Measurements from ENCODE around the gene CEP164.

DNA sequence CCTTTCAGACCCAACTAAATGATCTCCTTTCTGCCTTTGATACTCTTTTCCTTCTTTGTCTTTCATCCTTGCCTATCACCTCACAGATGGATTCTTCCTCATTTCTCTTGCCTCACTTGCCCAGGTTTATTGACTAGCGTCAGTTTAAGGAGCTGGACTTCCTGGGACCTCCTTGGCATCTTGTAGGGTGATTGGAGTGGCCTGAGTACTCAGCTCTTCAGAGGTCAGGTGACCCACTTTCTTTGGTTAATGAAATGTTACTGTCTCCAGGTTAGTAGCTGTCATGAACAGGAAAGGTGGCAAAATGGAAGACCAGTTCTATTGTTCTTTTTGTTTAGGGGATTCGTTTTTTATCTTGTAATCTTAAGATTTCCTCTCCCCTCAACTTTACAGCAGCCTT is 41.1 kb upstream of the CEP164 start:
- TF ChIP-seq, protein P1, sequence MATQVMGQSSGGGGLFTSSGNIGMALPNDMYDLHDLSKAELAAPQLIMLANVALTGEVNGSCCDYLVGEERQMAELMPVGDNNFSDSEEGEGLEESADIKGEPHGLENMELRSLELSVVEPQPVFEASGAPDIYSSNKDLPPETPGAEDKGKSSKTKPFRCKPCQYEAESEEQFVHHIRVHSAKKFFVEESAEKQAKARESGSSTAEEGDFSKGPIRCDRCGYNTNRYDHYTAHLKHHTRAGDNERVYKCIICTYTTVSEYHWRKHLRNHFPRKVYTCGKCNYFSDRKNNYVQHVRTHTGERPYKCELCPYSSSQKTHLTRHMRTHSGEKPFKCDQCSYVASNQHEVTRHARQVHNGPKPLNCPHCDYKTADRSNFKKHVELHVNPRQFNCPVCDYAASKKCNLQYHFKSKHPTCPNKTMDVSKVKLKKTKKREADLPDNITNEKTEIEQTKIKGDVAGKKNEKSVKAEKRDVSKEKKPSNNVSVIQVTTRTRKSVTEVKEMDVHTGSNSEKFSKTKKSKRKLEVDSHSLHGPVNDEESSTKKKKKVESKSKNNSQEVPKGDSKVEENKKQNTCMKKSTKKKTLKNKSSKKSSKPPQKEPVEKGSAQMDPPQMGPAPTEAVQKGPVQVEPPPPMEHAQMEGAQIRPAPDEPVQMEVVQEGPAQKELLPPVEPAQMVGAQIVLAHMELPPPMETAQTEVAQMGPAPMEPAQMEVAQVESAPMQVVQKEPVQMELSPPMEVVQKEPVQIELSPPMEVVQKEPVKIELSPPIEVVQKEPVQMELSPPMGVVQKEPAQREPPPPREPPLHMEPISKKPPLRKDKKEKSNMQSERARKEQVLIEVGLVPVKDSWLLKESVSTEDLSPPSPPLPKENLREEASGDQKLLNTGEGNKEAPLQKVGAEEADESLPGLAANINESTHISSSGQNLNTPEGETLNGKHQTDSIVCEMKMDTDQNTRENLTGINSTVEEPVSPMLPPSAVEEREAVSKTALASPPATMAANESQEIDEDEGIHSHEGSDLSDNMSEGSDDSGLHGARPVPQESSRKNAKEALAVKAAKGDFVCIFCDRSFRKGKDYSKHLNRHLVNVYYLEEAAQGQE (IDR thresholded peaks at IDR 0.05; ENCODE audit: insufficient read depth in 1 of 2, low read depth in 2 of 2, low read length in 2 of 2) = no peak
- TF ChIP-seq TAF1 (IDR thresholded peaks at IDR 0.05; ENCODE audit: borderline replicate concordance, insufficient read depth, low read length) = no peak
